ENCODE data around the gene CARF. TPM values are rescaled to one million over a fixed set of nuclear protein-coding genes. Genes with fewer than 3 reads are reported as not detected.
A peak's percentile ranks its signal among the peaks of the same experiment; 100 is the strongest.

Gene CARF
- polyA plus RNA-seq, 1 donor (not counting 4 experiments of a cell fraction or from before 2014, with no cell fraction given): 5.2 TPM

GRCh38 chr2:203025592-203025991 is 113.5 kb downstream of the CARF start:
- H3K79me2 ChIP-seq (ENCODE audit: control insufficient read depth, insufficient read depth, low read length): peaks cover 50% of the 10 kb centered on the region

GRCh38 chr2:203030545-203030944 is 118.5 kb downstream of the CARF start:
- H3K9me1 ChIP-seq (ENCODE audit: control insufficient read depth, extremely low read depth, insufficient read depth, low read length): no peaks in the 10 kb centered on the region
- H3K9ac ChIP-seq (ENCODE audit: control insufficient read depth, extremely low read depth, insufficient read depth, low read length): no peak overlapping the region
- no peaks in the 10 kb centered on the region for H3K27me3 ChIP-seq (ENCODE audit: control insufficient read depth, extremely low read depth, insufficient read depth, low read length)
- DNase-seq (ENCODE audit: low read depth, low spot score): no peak
- no peak for FAIRE-seq
- H3K4me1 ChIP-seq (ENCODE audit: control insufficient read depth, extremely low read depth, insufficient read depth, low read length): peaks cover 4% of the 10 kb centered on the region
- H3K4me2 ChIP-seq (ENCODE audit: control insufficient read depth, extremely low read depth, insufficient read depth, low read depth, low read length): no peak overlapping the region
- no peaks in the 10 kb centered on the region for H3K9me3 ChIP-seq (ENCODE audit: control insufficient read depth, low read depth, low read length)
- no peak for TF ChIP-seq CTCF (optimal IDR thresholded peaks at IDR 0.05 in 1 of 3, IDR thresholded peaks at IDR 0.05 in 1 of 3, conservative IDR thresholded peaks at IDR 0.05 in 1 of 3; ENCODE audit: extremely low read depth in 1 of 3, insufficient read depth in 2 of 3, low read length in 3 of 3)
- TF ChIP-seq EZH2 (IDR thresholded peaks at IDR 0.05; ENCODE audit: low read length): no peak
- peaks cover 48% of the 10 kb centered on the region for H3K79me2 ChIP-seq (ENCODE audit: control insufficient read depth, insufficient read depth, low read length)
- H2AFZ ChIP-seq (ENCODE audit: control insufficient read depth, low read length): no peak overlapping the region
- H3K4me3 ChIP-seq (ENCODE audit: control insufficient read depth in 2 of 3, extremely low read depth in 1 of 3, insufficient read depth in 2 of 3, low read depth in 1 of 3, low read length in 3 of 3): no peak overlapping the region
- H3K36me3 ChIP-seq (ENCODE audit: control insufficient read depth in 2 of 2, extremely low read depth in 1 of 2, insufficient read depth in 2 of 2, low read length in 2 of 2): no peaks in the 10 kb centered on the region
- no peak overlapping the region for H3K27ac ChIP-seq (ENCODE audit: control insufficient read depth, insufficient read depth, low read length)
- H4K20me1 ChIP-seq (ENCODE audit: control insufficient read depth, extremely low read depth, insufficient read depth, low read length): no peaks in the 10 kb centered on the region
- dilution Hi-C loops (cut with MboI; ENCODE audit: extremely low pct_ligation_motif_present, low sequenced_read_pairs): loop anchor here (10.0 kb wide), 1 partner anchor 64 kb away; no protein-coding TSS in a partner anchor

More at GRCh38 chr2:203025592-203025991, 113.5 kb downstream of the CARF start:
- no peaks in the 10 kb centered on the region for H3K36me3 ChIP-seq (ENCODE audit: control insufficient read depth in 2 of 2, extremely low read depth in 1 of 2, insufficient read depth in 2 of 2, low read length in 2 of 2)
- H2AFZ ChIP-seq (ENCODE audit: control insufficient read depth, low read length): no peak overlapping the region
- H3K9me1 ChIP-seq (ENCODE audit: control insufficient read depth, extremely low read depth, insufficient read depth, low read length): no peaks in the 10 kb centered on the region
- no peak overlapping the region for H3K27ac ChIP-seq (ENCODE audit: control insufficient read depth, insufficient read depth, low read length)
- FAIRE-seq: peak; percentile 67
- H3K4me2 ChIP-seq (ENCODE audit: control insufficient read depth, extremely low read depth, insufficient read depth, low read depth, low read length): no peak overlapping the region
- no peaks in the 10 kb centered on the region for H4K20me1 ChIP-seq (ENCODE audit: control insufficient read depth, extremely low read depth, insufficient read depth, low read length)
- no peak overlapping the region for H3K9ac ChIP-seq (ENCODE audit: control insufficient read depth, extremely low read depth, insufficient read depth, low read length)
- TF ChIP-seq EZH2 (IDR thresholded peaks at IDR 0.05; ENCODE audit: low read length): no peak
- TF ChIP-seq CTCF (optimal IDR thresholded peaks at IDR 0.05 in 1 of 3, IDR thresholded peaks at IDR 0.05 in 1 of 3, conservative IDR thresholded peaks at IDR 0.05 in 1 of 3; ENCODE audit: extremely low read depth in 1 of 3, insufficient read depth in 2 of 3, low read length in 3 of 3): no peak
- H3K4me3 ChIP-seq (ENCODE audit: control insufficient read depth in 2 of 3, extremely low read depth in 1 of 3, insufficient read depth in 2 of 3, low read depth in 1 of 3, low read length in 3 of 3): no peak overlapping the region
- H3K27me3 ChIP-seq (ENCODE audit: control insufficient read depth, extremely low read depth, insufficient read depth, low read length): no peaks in the 10 kb centered on the region
- peaks cover 6% of the 10 kb centered on the region for H3K4me1 ChIP-seq (ENCODE audit: control insufficient read depth, extremely low read depth, insufficient read depth, low read length)
- dilution Hi-C loops (cut with MboI; ENCODE audit: extremely low pct_ligation_motif_present, low sequenced_read_pairs): no loop called here
- no peak for DNase-seq (ENCODE audit: low read depth, low spot score)
- H3K9me3 ChIP-seq (ENCODE audit: control insufficient read depth, low read depth, low read length): no peaks in the 10 kb centered on the region
